GM19043 (cell line): ENCODE results near the gene MDH2.
"Not testable (repeated sequence)": the region's sequence is repeated elsewhere in the genome, so short reads cannot be mapped to it uniquely, and the experiment has no call there.

ENCODE experiments used
- ATAC-seq: cut with Tn5 transposase; IDR thresholded peaks from one replicate; pipeline ENCODE4 v1.9.1; 2021; ENCODE audit warnings: low read depth; ENCODE audit not compliant: unreplicated experiment

Gene MDH2

GRCh38 chr7:76106893-76107292 is 59.0 kb downstream of the MDH2 start:
- no peak for ATAC-seq

DNA sequence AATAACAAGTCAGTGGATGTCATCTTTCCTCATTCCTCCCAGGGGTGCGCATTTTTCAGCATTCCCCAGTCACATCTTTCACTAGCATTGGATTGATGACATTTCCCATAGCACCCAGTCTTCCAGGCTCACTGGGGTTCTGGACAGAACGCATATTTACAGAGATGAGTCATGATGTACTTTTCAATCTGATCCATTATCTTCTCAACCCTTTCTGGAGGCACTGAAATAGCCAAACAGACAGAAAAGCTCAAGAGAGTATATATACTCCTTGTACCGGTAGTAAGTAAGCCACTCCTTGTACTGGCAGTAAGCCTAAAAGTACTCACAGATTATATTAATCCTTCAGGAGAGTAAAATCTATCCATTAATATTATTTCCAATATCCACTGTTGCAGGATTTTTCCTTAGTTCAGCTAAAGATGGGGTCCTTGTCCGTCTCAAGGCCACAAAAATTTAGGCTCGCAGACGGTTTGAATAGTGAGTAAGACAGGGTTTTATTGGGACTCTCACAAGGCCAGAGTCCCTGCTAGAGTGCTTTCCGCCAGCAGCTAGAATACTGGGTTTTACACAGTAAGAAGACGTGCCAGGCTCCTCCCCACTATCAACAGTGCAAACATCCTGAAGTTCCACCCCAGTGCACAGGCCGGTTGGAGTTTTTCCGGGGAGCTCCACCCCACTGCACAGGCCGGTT is 60.8 kb downstream of the MDH2 start:
- no peak for ATAC-seq

- ATAC-seq = not testable (repeated sequence)
These were observed 65.2 kb downstream of the MDH2 start for GRCh38 chr7:76113042-76113630.

DNA sequence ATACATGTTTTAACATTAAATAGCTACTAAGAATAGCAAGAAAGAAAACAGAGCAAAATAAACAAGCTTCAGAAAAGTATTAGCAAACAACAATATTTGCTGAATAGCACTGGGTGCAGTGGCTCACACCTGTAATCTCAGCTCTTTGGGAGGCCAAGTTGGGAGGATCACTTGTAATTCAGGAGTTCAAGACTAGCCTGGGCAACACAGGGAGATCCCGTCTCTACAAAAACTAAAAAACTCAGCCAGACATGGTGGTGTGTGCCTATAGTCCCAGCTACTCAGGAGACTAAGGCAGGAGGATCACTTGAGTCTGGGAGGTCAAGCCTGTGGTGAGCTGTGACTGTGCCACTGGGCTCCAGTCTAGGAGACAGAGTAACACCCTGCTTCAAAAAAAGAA is 66.8 kb downstream of the MDH2 start:
- ATAC-seq = not testable (repeated sequence)
